Cerebellar nuclear complex (tissue), 1 donor: ENCODE measurements around the gene ZNF782.
"Not testable (repeated sequence)": the region's sequence is repeated elsewhere in the genome, so short reads cannot be mapped to it uniquely, and the experiment has no call there.

Source experiments
- DNase-seq, 2 experiments: peaks; one replicate each; lab custom pipeline; 2025; lab: John Stamatoyannopoulos, UW

ZNF782 gene

DNA sequence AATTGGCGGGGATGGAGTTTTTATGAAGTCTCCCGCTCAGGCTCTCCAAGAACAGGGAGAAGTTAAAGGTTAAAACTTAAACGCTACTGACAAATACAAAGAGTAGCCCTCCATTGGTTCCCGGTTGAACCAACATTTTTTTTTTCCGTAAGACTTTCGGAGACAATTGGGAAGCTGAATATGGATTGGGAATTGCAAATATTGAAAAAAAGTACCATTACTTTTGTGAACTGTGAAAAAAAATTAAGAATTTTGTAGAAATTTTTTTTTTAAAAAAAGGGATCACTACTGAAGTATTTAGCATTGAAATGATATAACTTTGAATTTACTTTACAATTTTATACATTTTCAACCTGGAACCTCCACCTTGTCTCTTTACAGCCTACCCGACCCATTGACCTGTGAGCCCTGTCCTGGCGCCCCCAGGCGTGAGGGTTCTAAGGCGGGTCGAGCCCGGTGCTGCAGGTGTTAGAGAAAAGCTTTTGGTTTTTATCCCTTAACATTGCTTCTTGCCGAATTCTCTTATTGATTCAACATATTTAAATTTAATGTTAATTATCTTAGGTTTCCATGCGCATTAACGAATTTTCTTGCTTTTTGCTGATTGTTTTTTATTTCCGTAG lies 448 bp upstream of the ZNF782 start:
- no peak for DNase-seq

DNA sequence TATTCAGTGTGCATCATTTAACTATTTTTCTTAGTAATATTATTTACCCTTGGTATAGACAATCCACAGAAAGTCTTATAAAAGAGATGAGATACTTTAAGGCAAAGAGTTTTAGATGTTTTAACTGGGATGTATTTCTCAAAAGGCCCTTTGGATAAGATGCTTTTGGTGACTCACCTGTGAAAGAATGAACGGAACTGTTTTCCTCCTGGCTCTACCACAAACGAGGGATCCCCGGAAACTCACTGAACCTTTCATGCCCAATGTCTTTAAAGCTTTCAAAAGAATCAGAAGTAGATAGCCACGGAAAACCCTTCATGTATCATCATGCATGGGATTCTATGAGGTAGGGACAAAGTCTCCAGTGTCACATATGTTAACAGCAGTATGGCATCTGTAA lies 1.6 kb downstream of the ZNF782 start:
- no peak for DNase-seq

DNA sequence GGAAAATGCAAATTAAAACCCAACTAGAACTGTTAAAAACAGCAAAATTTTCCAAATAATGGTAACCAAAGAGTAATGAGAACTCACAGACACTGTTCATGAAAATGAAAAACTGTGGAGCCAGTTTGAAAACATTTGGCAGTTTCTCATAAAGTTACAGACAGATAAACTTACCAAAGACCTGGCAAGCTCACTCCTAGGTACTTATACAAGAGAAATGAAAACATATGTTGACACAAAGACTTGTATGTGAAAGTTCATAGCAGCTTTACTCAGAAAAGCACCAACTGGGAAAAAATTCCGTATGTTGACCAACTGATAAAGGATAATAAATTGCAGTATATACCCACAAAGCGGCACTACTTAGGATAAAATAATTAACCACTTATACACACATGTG lies 10.3 kb downstream of the ZNF782 start:
- no peak for DNase-seq

DNA sequence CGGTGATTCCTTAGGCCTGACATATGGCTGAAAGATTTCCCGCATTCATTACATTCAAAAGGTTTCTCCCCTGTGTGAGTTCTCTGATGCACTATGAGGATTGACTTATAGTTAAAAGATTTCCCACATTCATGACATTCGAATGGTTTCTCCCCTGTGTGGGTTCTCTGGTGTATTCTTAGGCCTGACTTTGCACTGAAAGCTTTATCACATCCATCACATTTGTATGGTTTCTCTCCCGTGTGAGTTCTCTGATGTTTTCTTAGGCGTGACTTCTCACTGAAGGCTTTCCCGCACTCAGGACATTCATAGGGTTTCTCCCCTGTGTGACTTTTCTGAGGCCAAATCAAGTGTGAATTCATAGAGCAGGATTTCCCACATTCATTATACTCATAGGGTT lies 35.8 kb downstream of the ZNF782 start:
- no peak for DNase-seq

GRCh38 chr9:96817973-96818372 lies 36.3 kb downstream of the ZNF782 start:
- no peak for DNase-seq

GRCh38 chr9:96813607-96814006 lies 40.7 kb downstream of the ZNF782 start:
- no peak for DNase-seq

GRCh38 chr9:96798959-96799358 lies 55.4 kb downstream of the ZNF782 start:
- DNase-seq: not testable (repeated sequence)

- no peak for DNase-seq
Observed at GRCh38 chr9:96784021-96784420, 70.3 kb downstream of the ZNF782 start.

- DNase-seq: no peak
Observed at GRCh38 chr9:96782235-96782634, 72.1 kb downstream of the ZNF782 start.

DNA sequence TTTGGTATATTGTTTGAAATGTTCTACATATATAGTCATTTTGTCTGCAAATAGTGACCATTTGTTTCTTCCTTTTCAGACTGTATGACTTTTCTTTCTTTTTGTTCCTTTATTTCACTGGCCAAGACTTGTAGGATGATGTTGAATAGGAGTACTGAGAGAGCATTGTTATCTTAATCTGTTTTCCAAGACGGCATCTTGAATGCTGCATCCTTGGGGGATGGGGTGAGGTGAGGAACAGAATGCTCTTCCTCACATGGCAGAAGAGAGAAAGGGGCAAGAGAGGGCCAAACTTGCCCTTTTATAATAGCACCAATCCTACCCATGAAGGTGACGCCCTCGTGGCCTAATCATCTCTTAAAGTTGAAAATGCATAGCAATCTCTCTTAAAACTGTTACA lies 72.8 kb downstream of the ZNF782 start:
- no peak for DNase-seq

GRCh38 chr9:96779089-96779488 lies 75.2 kb downstream of the ZNF782 start:
- DNase-seq: no peak

GRCh38 chr9:96777426-96777864 lies 76.9 kb downstream of the ZNF782 start:
- DNase-seq: peak in 1 of 2 experiments; percentile 59

- no peak for DNase-seq
Observed at GRCh38 chr9:96771124-96771523, 83.2 kb downstream of the ZNF782 start.

GRCh38 chr9:96769989-96770388 lies 84.3 kb downstream of the ZNF782 start:
- DNase-seq: no peak
